Liver (tissue), 9 donors: ENCODE results near the gene TMPRSS13. TPM values are rescaled to one million over a fixed set of nuclear protein-coding genes. Genes with fewer than 3 reads are reported as not detected.

Source experiments
- DNase-seq: peaks from one replicate; pipeline ENCODE4 v3.0.0-alpha.2; 2017; ENCODE audit warnings: low spot score
- H3K27ac ChIP-seq, 2 donors: one replicate each; pipeline ENCODE4 v1.7.0; 2013; ENCODE audit warnings: inconsistent platforms in 2 of 2, low read length in 2 of 2, control low read depth in 1 of 2, low read depth in 1 of 2, mild to moderate bottlenecking in 1 of 2
- H3K27me3 ChIP-seq, 4 donors: one replicate each; pipeline versions ENCODE4 v1.6.1 to v1.7.0; 2013; ENCODE audit warnings: low read length in 3 of 4, inconsistent platforms in 1 of 4, mild to moderate bottlenecking in 1 of 4, moderate library complexity in 1 of 4; ENCODE audit not compliant: control insufficient read depth in 4 of 4, insufficient read depth in 4 of 4
- H3K36me3 ChIP-seq, 4 donors: one replicate each; pipeline versions ENCODE4 v1.6.1 to v1.7.0; 2013; ENCODE audit warnings: low read length in 3 of 4, mild to moderate bottlenecking in 3 of 4, low read depth in 1 of 4, moderate library complexity in 1 of 4; ENCODE audit not compliant: control insufficient read depth in 4 of 4, insufficient read depth in 3 of 4
- H3K4me1 ChIP-seq, 4 donors: one replicate each; pipeline versions ENCODE4 v1.6.1 to v1.7.0; 2013; ENCODE audit warnings: low read length in 3 of 4, mild to moderate bottlenecking in 3 of 4, moderate library complexity in 1 of 4; ENCODE audit not compliant: control insufficient read depth in 4 of 4, insufficient read depth in 4 of 4
- H3K4me3 ChIP-seq, 3 donors: one replicate each; pipeline versions ENCODE4 v1.6.1 to v1.7.0; 2013; ENCODE audit warnings: low read length in 3 of 3, control low read depth in 1 of 3, low read depth in 1 of 3, mild to moderate bottlenecking in 1 of 3
- H3K9ac ChIP-seq, 2 donors: one replicate each; pipeline ENCODE4 v1.7.0; 2013; ENCODE audit warnings: low read length in 2 of 2, mild to moderate bottlenecking in 2 of 2, moderate library complexity in 2 of 2, control low read depth in 1 of 2, low read depth in 1 of 2
- H3K9me3 ChIP-seq, 4 donors: one replicate each; pipeline versions ENCODE4 v1.6.1 to v1.7.0; 2013; ENCODE audit warnings: low read length in 3 of 4; ENCODE audit not compliant: control insufficient read depth in 4 of 4
- ATF3 ChIP-seq: IDR thresholded peaks from 2 replicates; pipeline ENCODE4 v1.6.1; 2016; ENCODE audit warnings: antibody characterized with exemption
- CTCF ChIP-seq: fragments of 150-350 bp; IDR thresholded peaks from 2 replicates; pipeline ENCODE4 v1.5.1; 2017; ENCODE audit warnings: improper control_type of control experiment, low read depth, low read length; ENCODE audit not compliant: missing input control
- EGR1 ChIP-seq, 2 donors: IDR thresholded peaks; 2 replicates each; pipeline ENCODE4 v1.6.1; 2016 to 2018; ENCODE audit warnings: antibody characterized with exemption in 2 of 2, low read depth in 2 of 2
- FOXA2 ChIP-seq: IDR thresholded peaks from 2 replicates; pipeline ENCODE4 v1.6.1; 2016; ENCODE audit warnings: antibody characterized with exemption
- HNF4A ChIP-seq, 2 donors: conservative IDR thresholded peaks; 2 replicates each; pipeline ENCODE4 v1.6.1; 2016; ENCODE audit warnings: antibody characterized with exemption in 2 of 2, mild to moderate bottlenecking in 2 of 2
- HNF4G ChIP-seq: IDR thresholded peaks from 2 replicates; pipeline ENCODE4 v1.6.1; 2016; ENCODE audit warnings: antibody characterized with exemption
- JUND ChIP-seq, 2 donors: IDR thresholded peaks; 2 replicates each; pipeline ENCODE4 v1.6.1; 2016; ENCODE audit warnings: antibody characterized with exemption in 2 of 2
- MAX ChIP-seq: IDR thresholded peaks from 2 replicates; pipeline ENCODE4 v1.6.1; 2016; ENCODE audit warnings: antibody characterized with exemption
- NR2F2 ChIP-seq: IDR thresholded peaks from 2 replicates; pipeline ENCODE4 v1.6.1; 2016; ENCODE audit warnings: antibody characterized with exemption
- RAD21 ChIP-seq, 2 donors: IDR thresholded peaks; 2 replicates each; pipeline ENCODE4 v1.6.1; 2016; ENCODE audit warnings: antibody characterized with exemption in 2 of 2, mild to moderate bottlenecking in 2 of 2
- RXRA ChIP-seq, 2 donors: IDR thresholded peaks; 2 replicates each; pipeline ENCODE4 v1.6.1; 2017 to 2018; ENCODE audit warnings: antibody characterized with exemption in 2 of 2, mild to moderate bottlenecking in 1 of 2
- TAF1 ChIP-seq: conservative IDR thresholded peaks from 2 replicates; pipeline ENCODE4 v1.6.1; 2016; ENCODE audit warnings: antibody characterized with exemption, mild to moderate bottlenecking
- YY1 ChIP-seq: IDR thresholded peaks from 2 replicates; pipeline ENCODE4 v1.6.1; 2016; ENCODE audit warnings: antibody characterized with exemption, mild to moderate bottlenecking
- ZBTB33 ChIP-seq: IDR thresholded peaks from 2 replicates; pipeline ENCODE4 v1.6.1; 2016; ENCODE audit warnings: antibody characterized with exemption
- WGBS: extraction: QIAGEN DNeasy Blood & Tissue Kit; methylation state at CpG from one replicate; pipeline ENCODE4 v1.1.7; 2013; 5-methylcytosine and 5-hydroxymethylcytosine counted together
- polyA plus RNA-seq, 2 donors: library from polyadenylated mRNA; stranded (reverse) in 1 of 2; unstranded in 1 of 2; fragments of 200-250 nt in 1 of 2; fragments of >200 nt in 1 of 2; fragmentation: Nextera tagmentation in 1 of 2; extraction: Ambion mirVana in 1 of 2; gene quantifications; one replicate each; pipeline versions ENCODE4 v1.2.1 to v1.2.3, GENCODE V29; 2013 to 2015
- total RNA-seq, 2 donors: library from RNA; depleted of rRNA; stranded (reverse); fragments of >200 nt; gene quantifications; one replicate each; pipeline ENCODE4 v1.2.3, GENCODE V29; 2014
- donor health status: healthy.
- donor health status: healthy.
- donor health status: healthy.
- donor health status: healthy.
- donor health status: healthy.

Gene TMPRSS13
- total and polyA plus RNA-seq, 4 donors: 0.11 to 0.93 (median 0.24) TPM

GRCh38 chr11:117944554-117944953 is 15.4 kb upstream of the TMPRSS13 start:
- no peak for TF ChIP-seq HNF4G
- TF ChIP-seq RXRA (IDR thresholded peaks at IDR 0.05): no peak
- no peak for TF ChIP-seq FOXA2
- no peak overlapping the region for H3K9ac ChIP-seq
- no peaks in the 10 kb centered on the region for H3K36me3 ChIP-seq
- H3K4me3 ChIP-seq: no peak overlapping the region
- no peak overlapping the region for H3K27ac ChIP-seq
- 72% methylated on average over 5 of the region's 5 CpGs for WGBS
- H3K9me3 ChIP-seq: no peaks in the 10 kb centered on the region
- no peak for DNase-seq
- H3K27me3 ChIP-seq: no peaks in the 10 kb centered on the region
- no peaks in the 10 kb centered on the region for H3K4me1 ChIP-seq

- TF ChIP-seq TAF1: no peak
- no peak for TF ChIP-seq EGR1 (IDR thresholded peaks at IDR 0.05; ENCODE audit: low read depth in 2 of 2)
- no peak for TF ChIP-seq ATF3
- no peak for TF ChIP-seq CTCF
- no peak for TF ChIP-seq RAD21 (IDR thresholded peaks at IDR 0.05)
- no peak for TF ChIP-seq ZBTB33
- TF ChIP-seq RXRA (IDR thresholded peaks at IDR 0.05): no peak
- TF ChIP-seq FOXA2: no peak
- no peak for TF ChIP-seq NR2F2
- TF ChIP-seq MAX: no peak
- no peak for TF ChIP-seq YY1
- TF ChIP-seq HNF4A (conservative IDR thresholded peaks at IDR 0.05): no peak
- TF ChIP-seq JUND (IDR thresholded peaks at IDR 0.05): no peak
- no peak for TF ChIP-seq HNF4G
- Histone ChIP-seq H3K36me3 (no peaks in the 10 kb centered on the region), H3K9me3 (no peaks in the 10 kb centered on the region), H3K4me3 (no peak overlapping the region), H3K27ac (no peak overlapping the region), H3K4me1 (no peaks in the 10 kb centered on the region), H3K9ac (no peak overlapping the region), H3K27me3 (no peaks in the 10 kb centered on the region)
- WGBS: 83% methylated on average over 6 of the region's 6 CpGs
- DNase-seq: no peak
Observed at GRCh38 chr11:117941976-117942654, 12.9 kb upstream of the TMPRSS13 start.
